Loucy (cell line): ENCODE results near the gene MACO1.

Experiments
- CTCF ChIP-seq: fragments of 200-600 bp; sonication (generic); conservative IDR thresholded peaks from 2 replicates; pipeline ENCODE4 v1.5.1; 2014; ENCODE audit warnings: mild to moderate bottlenecking, antibody characterized with exemption, low read length
- EZH2phosphoT487 ChIP-seq: fragments of 200-600 bp; IDR thresholded peaks from 2 replicates; pipeline ENCODE4 v1.6.1; 2018; ENCODE audit warnings: antibody characterized with exemption, mild to moderate bottlenecking, moderate library complexity, borderline replicate concordance

GRCh38 chr1:25541425-25541824 is 110.7 kb downstream of the MACO1 start:
- TF ChIP-seq CTCF (no peak), EZH2phosphoT487 (no peak)
